A549 (cell line): ENCODE measurements around the gene BHLHE23. TPM values are rescaled to one million over a fixed set of nuclear protein-coding genes. Genes with fewer than 3 reads are reported as not detected.
A peak's percentile ranks its signal among the peaks of the same experiment; 100 is the strongest.

Experiments
- ATAC-seq, 2 experiments: fragments of 200-7000 bp in 1 of 2; fragments of >200 bp in 1 of 2; cut with Nextera tagmentation in 1 of 2; cut with Tn5 transposase in 1 of 2; 3 replicates each; pipeline versions ENCODE4 v1.8.0 to v1.9.1; 2018 to 2020; ENCODE audit warnings: mild to moderate bottlenecking in 1 of 2, moderate library complexity in 1 of 2
- CTCF ChIA-PET: fragments of 300-600 bp; sonication (Branson Sonifier 250); formaldehyde crosslinking; extraction: SDS; loops from one replicate; lab custom pipeline; 2021; ENCODE audit warnings: antibody characterized with exemption, inconsistent platforms; lab: Yijun Ruan, JAX
- POLR2A ChIA-PET: fragments of 350-600 bp; formaldehyde crosslinking; extraction: SDS; loops from one replicate; lab custom pipeline; 2021; ENCODE audit warnings: antibody characterized with exemption, inconsistent platforms; lab: Yijun Ruan, JAX
- DNase-seq, 2 experiments: peaks; one replicate each; pipeline versions ENCODE4 v3.0.0 to v3.0.0-alpha.2; 2011 to 2016; ENCODE audit warnings: low read depth in 1 of 2, low spot score in 1 of 2
- FAIRE-seq: peaks from 2 replicates; lab custom pipeline; 2011; peaks lifted over from hg19 to GRCh38; lab: Jason Lieb, UNC
- H3K27ac ChIP-seq, 2 experiments: fragments of >200 bp; sonication (Bioruptor Twin); formaldehyde crosslinking; 3 replicates each; pipeline ENCODE4 v1.5.1; 2016 to 2017
- H3K4me1 ChIP-seq: fragments of >200 bp; sonication (Bioruptor Twin); formaldehyde crosslinking; 3 replicates; pipeline ENCODE4 v1.6.1; 2016
- H3K4me2 ChIP-seq: fragments of >200 bp; sonication (Bioruptor Twin); formaldehyde crosslinking; 3 replicates; pipeline ENCODE4 v1.6.1; 2016
- H3K4me3 ChIP-seq: fragments of >200 bp; sonication (Bioruptor Twin); formaldehyde crosslinking; 3 replicates; pipeline ENCODE4 v1.5.1; 2016
- H3K9me3 ChIP-seq: fragments of >200 bp; sonication (Bioruptor Twin); formaldehyde crosslinking; 3 replicates; pipeline ENCODE4 v1.6.1; 2016
- BCL3 ChIP-seq: fragments of >200 bp; sonication (Bioruptor Twin); formaldehyde crosslinking; IDR thresholded peaks from 3 replicates; pipeline ENCODE4 v1.6.1; 2016
- BHLHE40 ChIP-seq: IDR thresholded peaks from 2 replicates; pipeline ENCODE4 v1.6.1; 2012; ENCODE audit warnings: low read depth, low read length, inconsistent platforms
- CBX8 ChIP-seq: fragments of 200-600 bp; sonication (generic); IDR thresholded peaks from 2 replicates; pipeline ENCODE4 v1.6.1; 2016
- CEBPB ChIP-seq, 2 experiments: fragments of >200 bp in 1 of 2; sonication (Bioruptor Twin) in 1 of 2; formaldehyde crosslinking in 1 of 2; IDR thresholded peaks; 2 replicates each; pipeline ENCODE4 v1.6.1; 2012 to 2016
- CHD4 ChIP-seq: fragments of 200-600 bp; sonication (generic); IDR thresholded peaks from 2 replicates; pipeline ENCODE4 v1.6.1; 2016; ENCODE audit warnings: antibody characterized with exemption, mild to moderate bottlenecking, borderline replicate concordance
- EHF ChIP-seq: fragments of 250-450 bp; sonication (Bioruptor Pico); IDR thresholded peaks from 2 replicates; pipeline ENCODE4 v1.5.0; 2020; ENCODE audit warnings: mild to moderate bottlenecking
- EP300 ChIP-seq, 2 experiments: fragments of >200 bp; sonication (Bioruptor Twin); formaldehyde crosslinking; IDR thresholded peaks; 2 replicates in 1 of 2; 3 replicates in 1 of 2; pipeline ENCODE4 v1.6.1; 2016 to 2017
- FOSB ChIP-seq: fragments of 250-450 bp; sonication (Bioruptor Pico); IDR thresholded peaks from 2 replicates; pipeline ENCODE4 v1.5.0; 2020; ENCODE audit warnings: mild to moderate bottlenecking, moderate library complexity
- FOXS1 ChIP-seq: fragments of 250-450 bp; sonication (Bioruptor Pico); IDR thresholded peaks from 2 replicates; pipeline ENCODE4 v1.5.0; 2020; ENCODE audit warnings: mild to moderate bottlenecking, moderate library complexity
- HES2 ChIP-seq: fragments of >200 bp; sonication (Bioruptor Twin); formaldehyde crosslinking; IDR thresholded peaks from 2 replicates; pipeline ENCODE4 v1.6.1; 2016
- HEYL ChIP-seq: fragments of 250-450 bp; sonication (Bioruptor Pico); IDR thresholded peaks from 2 replicates; pipeline ENCODE4 v1.8.0; 2021; ENCODE audit warnings: mild to moderate bottlenecking, moderate library complexity
- HOXB13 ChIP-seq: fragments of 250-450 bp; sonication (Bioruptor Pico); IDR thresholded peaks from 2 replicates; pipeline ENCODE4 v1.5.0; 2020; ENCODE audit warnings: low read depth, mild to moderate bottlenecking, moderate library complexity
- HOXB5 ChIP-seq: fragments of 250-450 bp; sonication (Bioruptor Pico); IDR thresholded peaks from 2 replicates; pipeline ENCODE4 v1.5.0; 2020; ENCODE audit warnings: mild to moderate bottlenecking, moderate library complexity
- JUN ChIP-seq, 2 experiments: fragments of >200 bp; sonication (Bioruptor Twin); formaldehyde crosslinking; IDR thresholded peaks; 2 replicates in 1 of 2; 3 replicates in 1 of 2; pipeline ENCODE4 v1.6.1; 2016 to 2017
- JUNB ChIP-seq: fragments of >200 bp; sonication (Bioruptor Twin); formaldehyde crosslinking; IDR thresholded peaks from 2 replicates; pipeline ENCODE4 v1.6.1; 2016
- KDM5A ChIP-seq: fragments of 200-600 bp; sonication (generic); IDR thresholded peaks from 2 replicates; pipeline ENCODE4 v1.6.1; 2016; ENCODE audit warnings: antibody characterized with exemption, mild to moderate bottlenecking
- MAZ ChIP-seq: fragments of 150-350 bp; IDR thresholded peaks from 2 replicates; pipeline ENCODE4 v1.6.1; 2014; ENCODE audit warnings: antibody characterized with exemption, low read depth, low read length, borderline replicate concordance
- MYC ChIP-seq: IDR thresholded peaks from 2 replicates; pipeline ENCODE4 v1.6.1; 2012; ENCODE audit warnings: mild to moderate bottlenecking, inconsistent platforms, low read length, improper control_type of control experiment, borderline replicate concordance
- NFE2L2 ChIP-seq: fragments of 150-350 bp; conservative IDR thresholded peaks from 2 replicates; pipeline ENCODE4 v1.6.1; 2014; ENCODE audit warnings: low read length
- PBX3 ChIP-seq: IDR thresholded peaks from 2 replicates; pipeline ENCODE4 v1.6.1; 2012
- PHF8 ChIP-seq: fragments of 200-600 bp; sonication (generic); IDR thresholded peaks from 2 replicates; pipeline ENCODE4 v1.6.1; 2016; ENCODE audit warnings: low read depth, mild to moderate bottlenecking, antibody characterized with exemption, moderate library complexity, borderline replicate concordance
- RARB ChIP-seq: fragments of 250-450 bp; sonication (Bioruptor Pico); IDR thresholded peaks from 2 replicates; pipeline ENCODE4 v1.8.0; 2021; ENCODE audit warnings: mild to moderate bottlenecking, moderate library complexity
- RFX5 ChIP-seq: fragments of 450-650 bp; IDR thresholded peaks from 2 replicates; pipeline ENCODE4 v1.7.1; 2014; ENCODE audit warnings: antibody characterized with exemption, mild to moderate bottlenecking, moderate library complexity
- RNF2 ChIP-seq: fragments of 200-600 bp; sonication (generic); IDR thresholded peaks from 2 replicates; pipeline ENCODE4 v1.6.1; 2016; ENCODE audit warnings: low read depth, mild to moderate bottlenecking, antibody characterized with exemption, moderate library complexity, borderline replicate concordance
- SREBF2 ChIP-seq: fragments of 450-650 bp; IDR thresholded peaks from 2 replicates; pipeline ENCODE4 v1.6.1; 2014; ENCODE audit warnings: mild to moderate bottlenecking, moderate library complexity
- ZSCAN20 ChIP-seq: fragments of 250-450 bp; sonication (Bioruptor Pico); IDR thresholded peaks from 2 replicates; pipeline ENCODE4 v1.8.0; 2022; ENCODE audit warnings: mild to moderate bottlenecking, moderate library complexity
- WGBS: methylation state at CpG from one replicate; pipeline ENCODE4 v1.1.6; 2017; ENCODE audit errors: missing lambda C conversion rate; 5-methylcytosine and 5-hydroxymethylcytosine counted together
- polyA plus RNA-seq, 4 experiments: library from polyadenylated mRNA; depleted of rRNA in 3 of 4; stranded (reverse); fragments of >200 nt; fragmentation: RNase III in 1 of 4; extraction: RNeasy Plus Mini Kit Qiagen cat#74134 plus additional on column Dnase treatment in 1 of 4; gene quantifications; 2 replicates in 3 of 4; 3 replicates in 1 of 4; pipeline ENCODE4 v1.2.3, GENCODE V29; 2011 to 2017
- TF ChIP-seq, protein P1 (sequence below): fragments of 450-650 bp; IDR thresholded peaks from 2 replicates; pipeline ENCODE4 v1.6.1; 2014; ENCODE audit warnings: antibody characterized with exemption
- TF ChIP-seq, protein P2 (sequence below): fragments of >200 bp; sonication (Bioruptor Twin); formaldehyde crosslinking; IDR thresholded peaks from 3 replicates; pipeline ENCODE4 v1.5.1; 2016

The BHLHE23 gene
- polyA plus RNA-seq, 2 of the 4 experiments (the other 2 are of a cell fraction) = not detected

DNA sequence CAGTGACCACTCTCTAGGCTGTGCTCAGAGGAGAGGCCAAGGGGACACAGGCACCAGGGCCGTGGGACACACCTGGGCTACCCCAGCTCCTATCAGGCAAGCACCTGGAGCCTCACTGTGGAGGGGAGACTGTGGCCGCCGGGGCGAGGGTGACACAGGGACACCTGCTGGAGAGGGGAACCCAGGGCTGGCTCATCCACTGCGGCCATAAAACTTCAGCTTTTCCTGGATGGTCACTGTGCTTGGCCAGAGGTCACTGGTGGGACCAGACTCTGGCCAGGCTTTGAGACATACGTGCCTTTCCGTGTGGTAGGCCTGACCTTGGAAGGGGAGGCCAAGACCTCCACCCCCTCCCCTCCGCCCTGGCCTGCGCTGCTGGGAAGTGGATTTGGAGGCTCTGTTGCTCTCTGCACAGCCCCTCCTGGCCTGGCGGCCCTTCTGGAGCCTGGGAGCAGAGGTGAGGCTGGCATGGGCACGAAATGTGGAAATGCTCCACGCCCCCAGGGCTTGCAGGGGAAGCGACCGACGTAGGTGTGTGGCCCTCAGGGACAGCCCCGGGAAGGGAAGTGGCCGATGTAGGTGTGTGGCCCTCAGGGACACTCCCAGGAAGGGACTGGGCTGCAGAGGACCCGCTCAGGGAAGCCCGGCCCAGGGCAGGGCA is 42.9 kb upstream of the BHLHE23 start:
- POLR2A ChIA-PET = interaction anchor here (0.6 kb wide), 1 partner anchor 9 kb away, joined by 4 read pairs; no protein-coding TSS in a partner anchor
- ATAC-seq = peak; percentile 5 to 37; a peak in 4 of 6 replicates
- no peaks in the 10 kb centered on the region for H3K4me1 ChIP-seq
- TF ChIP-seq BCL3 = no peak
- TF ChIP-seq PHF8 = no peak
- TF ChIP-seq CBX8 = no peak
- TF ChIP-seq, protein P1, sequence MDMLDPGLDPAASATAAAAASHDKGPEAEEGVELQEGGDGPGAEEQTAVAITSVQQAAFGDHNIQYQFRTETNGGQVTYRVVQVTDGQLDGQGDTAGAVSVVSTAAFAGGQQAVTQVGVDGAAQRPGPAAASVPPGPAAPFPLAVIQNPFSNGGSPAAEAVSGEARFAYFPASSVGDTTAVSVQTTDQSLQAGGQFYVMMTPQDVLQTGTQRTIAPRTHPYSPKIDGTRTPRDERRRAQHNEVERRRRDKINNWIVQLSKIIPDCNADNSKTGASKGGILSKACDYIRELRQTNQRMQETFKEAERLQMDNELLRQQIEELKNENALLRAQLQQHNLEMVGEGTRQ = no peak
- no peak for TF ChIP-seq MAZ
- TF ChIP-seq JUNB = no peak
- no peak for TF ChIP-seq KDM5A
- TF ChIP-seq HOXB5 = no peak
- no peak for TF ChIP-seq RNF2
- TF ChIP-seq EP300 (IDR thresholded peaks at IDR 0.05) = no peak
- no peak for TF ChIP-seq BHLHE40
- TF ChIP-seq MYC = no peak
- no peak for TF ChIP-seq PBX3
- TF ChIP-seq ZSCAN20 (CRISPR knock-in tag) = no peak
- TF ChIP-seq FOSB (CRISPR knock-in tag) = no peak
- no peak for TF ChIP-seq SREBF2
- TF ChIP-seq FOXS1 (CRISPR knock-in tag) = no peak
- TF ChIP-seq, all 56 proteins: peak for 0
- H3K4me3 ChIP-seq = no peak overlapping the region
- CTCF ChIA-PET = no interaction called here
- no peak overlapping the region for H3K27ac ChIP-seq
- no peak overlapping the region for H3K4me2 ChIP-seq
- no peak for DNase-seq
- WGBS = 13% methylated on average over 11 of the region's 19 CpGs
- no peaks in the 10 kb centered on the region for H3K9me3 ChIP-seq
- no peak for FAIRE-seq

DNA sequence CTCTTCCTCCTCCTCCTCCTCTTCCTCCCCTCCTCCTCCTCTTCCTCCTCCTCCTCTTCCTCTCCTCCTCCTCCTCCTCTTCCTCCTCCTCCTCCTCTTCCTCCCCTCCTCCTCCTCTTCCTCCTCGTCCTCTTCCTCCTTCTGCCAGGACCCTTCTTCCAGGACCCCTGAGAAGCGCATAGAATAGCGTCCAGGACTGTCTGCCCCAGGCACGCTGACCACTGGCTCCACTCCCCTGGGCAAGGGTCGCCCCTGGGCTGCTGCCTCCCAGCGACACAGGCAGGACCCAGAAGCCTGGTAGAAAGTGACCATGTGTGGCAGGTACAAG is 42.4 kb upstream of the BHLHE23 start:
- WGBS = 36% methylated on average over 6 of the region's 6 CpGs
- no peaks in the 10 kb centered on the region for H3K4me1 ChIP-seq
- no peak overlapping the region for H3K4me3 ChIP-seq
- no peak for ATAC-seq
- no peaks in the 10 kb centered on the region for H3K9me3 ChIP-seq
- no peak overlapping the region for H3K27ac ChIP-seq
- ChIA-PET POLR2A (interaction anchor here (0.6 kb wide), 1 partner anchor 8 kb away, joined by 4 read pairs; no protein-coding TSS in a partner anchor), CTCF (no interaction called here)
- DNase-seq = no peak
- no peak for FAIRE-seq
- H3K4me2 ChIP-seq = no peak overlapping the region
- no peak for TF ChIP-seq EHF (CRISPR knock-in tag)
- no peak for TF ChIP-seq JUN (IDR thresholded peaks at IDR 0.05)
- no peak for TF ChIP-seq HES2
- TF ChIP-seq NFE2L2 = no peak
- TF ChIP-seq HEYL (CRISPR knock-in tag) = no peak
- no peak for TF ChIP-seq RARB (CRISPR knock-in tag)
- TF ChIP-seq MYC = no peak
- no peak for TF ChIP-seq CHD4
- no peak for TF ChIP-seq CEBPB (IDR thresholded peaks at IDR 0.05)
- TF ChIP-seq, protein P2, sequence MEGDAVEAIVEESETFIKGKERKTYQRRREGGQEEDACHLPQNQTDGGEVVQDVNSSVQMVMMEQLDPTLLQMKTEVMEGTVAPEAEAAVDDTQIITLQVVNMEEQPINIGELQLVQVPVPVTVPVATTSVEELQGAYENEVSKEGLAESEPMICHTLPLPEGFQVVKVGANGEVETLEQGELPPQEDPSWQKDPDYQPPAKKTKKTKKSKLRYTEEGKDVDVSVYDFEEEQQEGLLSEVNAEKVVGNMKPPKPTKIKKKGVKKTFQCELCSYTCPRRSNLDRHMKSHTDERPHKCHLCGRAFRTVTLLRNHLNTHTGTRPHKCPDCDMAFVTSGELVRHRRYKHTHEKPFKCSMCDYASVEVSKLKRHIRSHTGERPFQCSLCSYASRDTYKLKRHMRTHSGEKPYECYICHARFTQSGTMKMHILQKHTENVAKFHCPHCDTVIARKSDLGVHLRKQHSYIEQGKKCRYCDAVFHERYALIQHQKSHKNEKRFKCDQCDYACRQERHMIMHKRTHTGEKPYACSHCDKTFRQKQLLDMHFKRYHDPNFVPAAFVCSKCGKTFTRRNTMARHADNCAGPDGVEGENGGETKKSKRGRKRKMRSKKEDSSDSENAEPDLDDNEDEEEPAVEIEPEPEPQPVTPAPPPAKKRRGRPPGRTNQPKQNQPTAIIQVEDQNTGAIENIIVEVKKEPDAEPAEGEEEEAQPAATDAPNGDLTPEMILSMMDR = no peak
- no peak for TF ChIP-seq RFX5
- TF ChIP-seq HOXB13 (CRISPR knock-in tag) = no peak
